H1 (cell line): ENCODE data around the gene ANO6. TPM values are rescaled to one million over a fixed set of nuclear protein-coding genes. Genes with fewer than 3 reads are reported as not detected.
"Not testable (repeated sequence)": the region's sequence is repeated elsewhere in the genome, so short reads cannot be mapped to it uniquely, and the experiment has no call there.

Experiments used
- CTCF ChIA-PET: fragments of 300-600 bp; sonication (Branson Sonifier 250); formaldehyde crosslinking; loops from one replicate; lab custom pipeline; 2021; ENCODE audit not compliant: partially characterized antibody; lab: Charles Lee
- POLR2A ChIA-PET: fragments of 300-600 bp; sonication (Branson Sonifier 250); formaldehyde crosslinking; loops from one replicate; lab custom pipeline; 2021; ENCODE audit warnings: inconsistent platforms; ENCODE audit not compliant: partially characterized antibody; lab: Charles Lee
- DNase-seq, 2 experiments: peaks; one replicate each; pipeline versions ENCODE4 v3.0.0 to v3.0.0-alpha.2; 2010 to 2022; ENCODE audit warnings: low spot score in 2 of 2, low read depth in 1 of 2, mixed read lengths in 1 of 2
- FAIRE-seq: peaks from 2 replicates; lab custom pipeline; 2011; peaks lifted over from hg19 to GRCh38; lab: Jason Lieb, UNC
- H2AFZ ChIP-seq: 2 replicates; pipeline ENCODE4 v1.8.1; 2012; ENCODE audit warnings: low read length, inconsistent platforms
- H2AK5ac ChIP-seq: 2 replicates; pipeline ENCODE4 v1.6.1; 2013; ENCODE audit warnings: low read depth, low read length
- H2BK120ac ChIP-seq: replicated peaks from 2 replicates; pipeline ENCODE3; 2013; ENCODE audit warnings: low read depth, low read length, inconsistent platforms
- H2BK12ac ChIP-seq: 2 replicates; pipeline ENCODE4 v1.6.1; 2013; ENCODE audit warnings: low read depth, low read length
- H2BK15ac ChIP-seq: 2 replicates; pipeline ENCODE4 v1.6.1; 2013; ENCODE audit warnings: low read length
- H2BK20ac ChIP-seq: 2 replicates; pipeline ENCODE4 v1.6.1; 2013; ENCODE audit warnings: low read length
- H2BK5ac ChIP-seq: 2 replicates; pipeline ENCODE4 v1.6.1; 2013; ENCODE audit warnings: low read depth, low read length
- H3K14ac ChIP-seq: 2 replicates; pipeline ENCODE4 v1.6.1; 2013; ENCODE audit warnings: inconsistent platforms; ENCODE audit not compliant: insufficient read length
- H3K18ac ChIP-seq: 2 replicates; pipeline ENCODE4 v1.6.1; 2013; ENCODE audit warnings: low read length; ENCODE audit errors: extremely low read depth
- H3K23ac ChIP-seq: 2 replicates; pipeline ENCODE4 v1.6.1; 2013; ENCODE audit warnings: inconsistent platforms; ENCODE audit not compliant: insufficient read length
- H3K23me2 ChIP-seq: 2 replicates; pipeline ENCODE4 v1.6.1; 2013; ENCODE audit warnings: low read depth, low read length
- H3K27ac ChIP-seq: 2 replicates; pipeline ENCODE4 v1.6.1; 2011; ENCODE audit warnings: low read depth, low read length, inconsistent platforms
- H3K27me3 ChIP-seq, 4 experiments: replicated peaks in 1 of 4; 1 replicate in 1 of 4; 2 replicates in 3 of 4; pipeline versions ENCODE4 v1.6.1 to v1.8.1; 2011 to 2013; ENCODE audit warnings: low read length in 3 of 4, mild to moderate bottlenecking in 3 of 4, inconsistent platforms in 2 of 4, mixed read lengths in 2 of 4, moderate library complexity in 1 of 4; ENCODE audit not compliant: control insufficient read depth in 3 of 4, insufficient read depth in 3 of 4; ENCODE audit errors: extremely low read depth in 1 of 4
- H3K36me3 ChIP-seq, 4 experiments: 2 replicates each; pipeline versions ENCODE4 v1.6.1 to v1.8.1; 2011 to 2013; ENCODE audit warnings: mild to moderate bottlenecking in 4 of 4, low read length in 3 of 4, moderate library complexity in 2 of 4, control low read depth in 1 of 4, inconsistent platforms in 1 of 4; ENCODE audit not compliant: insufficient read depth in 4 of 4, control insufficient read depth in 2 of 4
- H3K4ac ChIP-seq: replicated peaks from 2 replicates; pipeline ENCODE3; 2013; ENCODE audit warnings: low read length, low read depth, mixed read lengths, inconsistent platforms; ENCODE audit not compliant: insufficient read length
- H3K4me1 ChIP-seq, 4 experiments: replicated peaks in 1 of 4; 1 replicate in 1 of 4; 2 replicates in 3 of 4; pipeline versions ENCODE4 v1.6.1 to v1.8.1; 2011 to 2013; ENCODE audit warnings: low read length in 3 of 4, inconsistent platforms in 2 of 4, mixed read lengths in 1 of 4; ENCODE audit not compliant: insufficient read depth in 4 of 4, control insufficient read depth in 3 of 4
- H3K4me2 ChIP-seq, 2 experiments: 2 replicates each; pipeline versions ENCODE4 v1.6.1 to v1.8.1; 2011 to 2013; ENCODE audit warnings: low read depth in 2 of 2, low read length in 2 of 2, control low read depth in 1 of 2, inconsistent platforms in 1 of 2, mild to moderate bottlenecking in 1 of 2; ENCODE audit not compliant: insufficient read depth in 1 of 2
- H3K4me3 ChIP-seq, 4 experiments: fragments of 200-600, 300-600 bp in 1 of 4; sonication (generic), shearing (Covaris generic), sonication (Bioruptor Twin) in 1 of 4; 2 replicates each; pipeline versions ENCODE4 v1.5.1 to v1.8.1; 2011 to 2016; ENCODE audit warnings: low read length in 4 of 4, low read depth in 3 of 4, control low read depth in 2 of 4, inconsistent platforms in 2 of 4, mild to moderate bottlenecking in 2 of 4, mixed read lengths in 1 of 4, moderate library complexity in 1 of 4; ENCODE audit not compliant: insufficient read depth in 2 of 4; ENCODE audit errors: extremely low read depth in 1 of 4
- H3K56ac ChIP-seq: replicated peaks from 2 replicates; pipeline ENCODE3; 2013; ENCODE audit warnings: low read depth, mild to moderate bottlenecking, mixed read lengths, low read length, inconsistent platforms; ENCODE audit not compliant: insufficient read length
- H3K79me1 ChIP-seq: 2 replicates; pipeline ENCODE4 v1.6.1; 2013; ENCODE audit warnings: low read depth, low read length, control low read depth
- H3K79me2 ChIP-seq, 2 experiments: 2 replicates each; pipeline versions ENCODE4 v1.6.1 to v1.8.1; 2012 to 2013; ENCODE audit warnings: low read length in 2 of 2, mild to moderate bottlenecking in 2 of 2, inconsistent platforms in 1 of 2; ENCODE audit not compliant: insufficient read depth in 2 of 2, control insufficient read depth in 1 of 2
- H3K9ac ChIP-seq, 4 experiments: replicated peaks in 1 of 4; 1 replicate in 1 of 4; 2 replicates in 3 of 4; pipeline versions ENCODE4 v1.6.1 to v1.8.1; 2011 to 2013; ENCODE audit warnings: low read depth in 3 of 4, low read length in 3 of 4, control low read depth in 2 of 4, mild to moderate bottlenecking in 2 of 4, moderate library complexity in 2 of 4, inconsistent platforms in 1 of 4; ENCODE audit errors: extremely low read depth in 1 of 4
- H3K9me3 ChIP-seq, 2 experiments: 2 replicates each; pipeline versions ENCODE4 v1.6.1 to v1.8.1; 2012 to 2013; ENCODE audit warnings: mild to moderate bottlenecking in 2 of 2, moderate library complexity in 2 of 2, control low read depth in 1 of 2, inconsistent platforms in 1 of 2, low read depth in 1 of 2, low read length in 1 of 2, mixed read lengths in 1 of 2; ENCODE audit not compliant: insufficient read depth in 2 of 2
- H4K20me1 ChIP-seq, 2 experiments: replicated peaks in 1 of 2; 2 replicates each; pipeline versions ENCODE3 to v1.8.1; 2011 to 2013; ENCODE audit warnings: inconsistent platforms in 2 of 2, low read length in 2 of 2, mild to moderate bottlenecking in 1 of 2; ENCODE audit not compliant: insufficient read depth in 2 of 2, control insufficient read depth in 1 of 2
- H4K5ac ChIP-seq: 2 replicates; pipeline ENCODE4 v1.6.1; 2013; ENCODE audit warnings: low read length, low read depth, mixed read lengths, inconsistent platforms; ENCODE audit not compliant: insufficient read length
- H4K8ac ChIP-seq: 2 replicates; pipeline ENCODE4 v1.8.0; 2013; ENCODE audit warnings: mild to moderate bottlenecking, moderate library complexity, low read length, inconsistent platforms; ENCODE audit not compliant: insufficient read depth; ENCODE audit errors: extremely low read depth
- H4K91ac ChIP-seq: replicated peaks from 2 replicates; pipeline ENCODE3; 2013; ENCODE audit warnings: low read length, mixed read lengths, inconsistent platforms; ENCODE audit not compliant: insufficient read length
- WGBS, 2 experiments: shearing (Covaris generic) in 1 of 2; methylation state at CpG; one replicate each; pipeline versions ENCODE4 v1.1.6 to v1.1.7; 2013 to 2015; ENCODE audit warnings: low lambda C conversion rate in 2 of 2, mixed read lengths in 2 of 2, inconsistent platforms in 1 of 2, low coverage in 1 of 2, missing lambda C conversion rate in 1 of 2; ENCODE audit not compliant: insufficient replicate concordance in 2 of 2, insufficient coverage in 1 of 2, insufficient read length in 1 of 2; ENCODE audit errors: extremely low coverage in 1 of 2, missing lambda C conversion rate in 1 of 2; 5-methylcytosine and 5-hydroxymethylcytosine counted together
- polyA plus RNA-seq, 7 experiments: library from polyadenylated mRNA; depleted of rRNA in 3 of 7; stranded (reverse) in 5 of 7; unstranded in 2 of 7; fragments of >200 nt in 5 of 7; fragments of 200-250 nt in 2 of 7; gene quantifications; 1 replicate in 5 of 7; 2 replicates in 1 of 7; 4 replicates in 1 of 7; pipeline versions ENCODE4 v1.2.1 to v1.2.3, GENCODE V29; 2011 to 2013; ENCODE audit warnings: missing spikeins in 2 of 7, mixed read lengths in 2 of 7
- total RNA-seq: library from RNA; stranded (reverse); fragmentation: NEBNext Ultra II Directional; extraction: Animal tissue kit (Norgen Biotek cat#: 25700); gene quantifications from 2 replicates; pipeline ENCODE4 v1.2.1, GENCODE V29; 2021

ANO6 gene
- total and polyA plus RNA-seq, 2 of the 8 experiments (the other 6 are each of a cell fraction or from before 2014, with no cell fraction given): 15.1 to 39.7 TPM

DNA sequence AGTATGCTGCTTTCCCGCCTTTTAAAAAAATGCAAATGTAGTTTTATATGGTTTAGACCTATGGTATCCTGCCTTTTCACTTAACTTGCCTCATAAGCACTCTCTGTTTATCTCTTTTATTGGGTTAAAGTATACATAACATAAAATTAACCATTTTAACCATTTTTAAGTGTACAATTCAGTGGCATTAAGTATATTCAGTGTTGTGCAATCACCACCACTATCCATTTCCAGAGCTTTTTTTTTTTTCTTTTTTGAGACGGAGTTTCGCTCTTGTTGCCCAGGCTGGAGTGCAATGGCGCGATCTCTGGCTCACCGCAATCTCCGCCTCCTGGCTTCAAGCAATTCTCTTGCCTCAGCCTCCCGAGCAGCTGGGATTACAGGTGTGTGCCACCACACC is 46.3 kb downstream of the ANO6 start:
- H3K9ac ChIP-seq, H3K56ac ChIP-seq, H3K23ac ChIP-seq, H3K14ac ChIP-seq, H3K36me3 ChIP-seq, H2AFZ ChIP-seq, FAIRE-seq, H2BK5ac ChIP-seq, H3K23me2 ChIP-seq, H3K27me3 ChIP-seq, H2BK15ac ChIP-seq, H3K9me3 ChIP-seq, H3K79me1 ChIP-seq, POLR2A ChIA-PET, H2BK20ac ChIP-seq, H3K4me1 ChIP-seq, DNase-seq, H4K8ac ChIP-seq, H3K4me2 ChIP-seq, H3K4ac ChIP-seq, H4K5ac ChIP-seq, H3K18ac ChIP-seq, H4K91ac ChIP-seq, H2BK12ac ChIP-seq, CTCF ChIA-PET, H4K20me1 ChIP-seq, H3K27ac ChIP-seq, H2AK5ac ChIP-seq, H3K4me3 ChIP-seq, H2BK120ac ChIP-seq: not testable (repeated sequence)
- WGBS, 2 experiments: 97% methylated on average over 6 of the region's 8 CpGs; no CpG with 5 or more reads in 1 of the 2 experiments
- H3K79me2 ChIP-seq: peaks cover 0 to 37% of the 10 kb centered on the region in 2 experiments; a peak in 2 of 4 replicates
